Epithelial cell of proximal tubule (primary cell): Measurements from ENCODE around the gene LAGE3. TPM values are rescaled to one million over a fixed set of nuclear protein-coding genes. Genes with fewer than 3 reads are reported as not detected.

Experiments
- DNase-seq: peaks from one replicate; pipeline ENCODE4 v3.0.0-alpha.2; 2011; ENCODE audit warnings: low read depth
- H3K4me3 ChIP-seq: 2 replicates; pipeline ENCODE4 v1.5.1; 2011; ENCODE audit warnings: low read depth, mild to moderate bottlenecking, low read length
- total RNA-seq: library from RNA; depleted of rRNA; stranded (reverse); fragments of >200 nt; gene quantifications from 2 replicates; pipeline ENCODE4 v1.2.3, GENCODE V29; 2015
- TF ChIP-seq, protein P1 (sequence below): conservative IDR thresholded peaks from 2 replicates; pipeline ENCODE4 v1.5.1; 2012; ENCODE audit warnings: low read depth, mild to moderate bottlenecking, low read length

Gene LAGE3
- total RNA-seq, 1 donor from 2014 or later: 23.0 TPM

DNA sequence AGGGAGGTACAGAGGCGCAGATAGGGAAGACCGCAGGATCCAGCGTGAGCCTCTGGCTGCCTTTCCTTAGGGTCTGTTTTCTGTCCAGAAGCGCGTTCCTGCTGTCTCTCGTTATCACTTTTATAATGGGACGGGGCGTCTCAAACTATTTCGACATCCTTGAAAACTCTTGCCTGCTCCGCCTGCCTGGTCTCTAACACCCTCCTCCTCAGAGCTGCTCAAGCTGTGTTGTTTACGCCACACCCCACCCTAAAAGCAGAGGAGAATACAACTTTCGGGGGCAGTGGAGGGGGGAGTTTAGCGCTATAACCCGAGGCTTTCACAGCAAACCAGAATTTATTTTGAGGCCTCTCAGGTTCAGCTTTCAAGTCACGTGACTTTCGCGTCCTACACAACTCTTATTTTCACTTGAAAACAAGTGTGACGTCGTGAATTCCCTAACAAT, 37.6 kb upstream of the LAGE3 start:
- peak overlapping the region; percentile 62 for H3K4me3 ChIP-seq
- TF ChIP-seq, protein P1, sequence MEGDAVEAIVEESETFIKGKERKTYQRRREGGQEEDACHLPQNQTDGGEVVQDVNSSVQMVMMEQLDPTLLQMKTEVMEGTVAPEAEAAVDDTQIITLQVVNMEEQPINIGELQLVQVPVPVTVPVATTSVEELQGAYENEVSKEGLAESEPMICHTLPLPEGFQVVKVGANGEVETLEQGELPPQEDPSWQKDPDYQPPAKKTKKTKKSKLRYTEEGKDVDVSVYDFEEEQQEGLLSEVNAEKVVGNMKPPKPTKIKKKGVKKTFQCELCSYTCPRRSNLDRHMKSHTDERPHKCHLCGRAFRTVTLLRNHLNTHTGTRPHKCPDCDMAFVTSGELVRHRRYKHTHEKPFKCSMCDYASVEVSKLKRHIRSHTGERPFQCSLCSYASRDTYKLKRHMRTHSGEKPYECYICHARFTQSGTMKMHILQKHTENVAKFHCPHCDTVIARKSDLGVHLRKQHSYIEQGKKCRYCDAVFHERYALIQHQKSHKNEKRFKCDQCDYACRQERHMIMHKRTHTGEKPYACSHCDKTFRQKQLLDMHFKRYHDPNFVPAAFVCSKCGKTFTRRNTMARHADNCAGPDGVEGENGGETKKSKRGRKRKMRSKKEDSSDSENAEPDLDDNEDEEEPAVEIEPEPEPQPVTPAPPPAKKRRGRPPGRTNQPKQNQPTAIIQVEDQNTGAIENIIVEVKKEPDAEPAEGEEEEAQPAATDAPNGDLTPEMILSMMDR: no peak
- DNase-seq: no peak

DNA sequence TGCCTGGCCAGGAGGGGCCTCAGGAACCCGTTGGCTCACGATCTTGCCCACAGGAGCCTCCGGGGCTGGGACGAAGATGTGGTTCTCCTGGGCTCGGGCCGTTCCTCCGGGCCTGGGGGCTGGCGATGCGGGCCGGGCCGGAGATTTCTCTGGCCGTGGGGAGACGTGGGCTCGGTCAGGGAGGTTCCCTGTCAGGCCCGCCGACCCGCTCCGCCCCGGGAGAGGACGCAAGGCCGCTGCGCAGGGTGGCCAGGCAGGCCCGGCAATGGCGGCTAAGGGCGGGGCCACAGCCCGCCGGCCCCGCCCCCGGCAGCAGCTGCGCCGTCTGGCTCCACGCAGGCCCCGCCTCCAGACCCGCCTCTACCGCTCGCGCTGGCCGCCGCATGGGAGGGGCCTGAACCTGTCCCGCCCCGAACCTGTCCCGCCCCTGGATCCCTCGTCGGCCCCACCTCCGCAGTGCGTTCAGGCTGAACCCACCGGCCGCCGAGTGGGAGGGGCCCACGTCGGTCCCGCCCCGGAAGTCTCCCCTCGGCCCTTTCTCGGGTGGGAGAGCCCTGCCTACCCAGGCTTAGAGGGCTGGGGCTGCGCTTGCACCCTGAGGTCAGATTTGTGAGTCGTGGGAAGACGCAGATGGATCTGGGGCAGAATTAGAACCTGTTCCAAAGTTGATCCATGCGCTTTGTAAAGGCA, 37.0 kb upstream of the LAGE3 start, which contains the start of gene FAM3A:
TSS of gene FAM3A (minus strand) at position 267 of the 690 bp plus-strand sequence. CDS start 460 bp downstream, outside the sequence.
- DNase-seq: no peak
- H3K4me3 ChIP-seq: peak within 1 kb of the TSS; percentile 70
- TF ChIP-seq, protein P1: no peak

DNA sequence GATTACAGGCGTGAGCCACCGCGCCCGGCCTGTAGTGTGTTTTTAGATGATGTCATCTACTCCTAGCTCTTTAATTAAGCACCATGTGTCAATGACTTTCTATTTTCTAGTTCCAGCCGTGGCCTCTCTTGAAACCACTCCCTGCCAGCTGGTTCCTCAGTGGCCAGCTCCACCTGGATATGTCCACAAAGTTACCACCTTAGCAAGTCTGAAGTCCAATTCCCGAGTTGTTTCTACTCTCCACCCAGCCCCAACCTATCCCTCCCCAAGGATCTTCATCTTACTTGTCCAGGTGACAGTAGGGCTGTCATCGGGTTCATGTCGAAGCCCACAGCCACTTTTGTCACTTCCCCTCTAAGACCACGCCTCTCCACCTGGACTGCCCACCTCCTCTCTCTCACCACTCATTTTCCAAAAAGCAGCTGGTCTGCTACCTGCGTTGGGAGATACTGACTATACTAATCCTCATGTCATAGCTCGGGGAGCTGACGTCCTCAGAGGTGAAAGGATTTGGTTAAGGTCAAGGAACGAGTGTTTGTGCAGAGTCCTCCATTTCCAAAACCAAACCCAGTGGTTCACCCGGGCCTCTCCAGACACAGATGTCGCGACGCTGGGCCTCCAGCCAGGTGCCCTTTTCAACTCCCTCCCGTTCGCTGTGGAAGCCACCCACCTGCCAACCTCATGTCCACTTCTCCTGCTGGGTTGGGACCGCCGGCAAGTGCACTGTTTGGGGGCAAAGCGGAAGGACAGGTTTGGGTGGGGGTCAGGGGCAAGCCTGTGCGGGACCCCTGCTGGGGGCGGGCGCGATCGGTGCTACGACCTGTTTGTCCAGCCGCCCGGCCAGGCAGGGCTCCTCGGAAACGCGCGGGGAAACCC, 36.2 kb upstream of the LAGE3 start:
- H3K4me3 ChIP-seq: peak overlapping the region; percentile 70
- no peak for DNase-seq
- TF ChIP-seq, protein P1: no peak

DNA sequence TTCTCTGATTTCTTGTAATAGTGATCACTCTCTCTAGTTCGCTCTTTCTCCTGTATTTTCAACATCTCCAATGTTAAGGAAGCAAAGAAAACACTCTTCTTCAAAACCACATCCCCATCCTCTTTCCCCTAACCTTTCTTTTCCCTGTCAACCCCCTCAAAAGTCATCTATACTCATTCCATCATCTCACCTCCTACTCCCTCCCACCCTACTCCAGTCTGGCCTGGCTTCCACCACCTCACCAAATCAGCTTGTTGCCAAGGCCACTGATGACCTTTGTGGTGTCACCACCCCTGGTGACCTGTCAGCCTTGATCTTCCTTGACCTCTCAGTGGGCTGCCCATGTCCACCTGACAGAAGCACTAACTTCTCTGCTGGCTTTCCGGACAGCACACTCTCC, 34.6 kb upstream of the LAGE3 start:
- no peak for DNase-seq
- TF ChIP-seq, protein P1: no peak
- H3K4me3 ChIP-seq: no peak overlapping the region

DNA sequence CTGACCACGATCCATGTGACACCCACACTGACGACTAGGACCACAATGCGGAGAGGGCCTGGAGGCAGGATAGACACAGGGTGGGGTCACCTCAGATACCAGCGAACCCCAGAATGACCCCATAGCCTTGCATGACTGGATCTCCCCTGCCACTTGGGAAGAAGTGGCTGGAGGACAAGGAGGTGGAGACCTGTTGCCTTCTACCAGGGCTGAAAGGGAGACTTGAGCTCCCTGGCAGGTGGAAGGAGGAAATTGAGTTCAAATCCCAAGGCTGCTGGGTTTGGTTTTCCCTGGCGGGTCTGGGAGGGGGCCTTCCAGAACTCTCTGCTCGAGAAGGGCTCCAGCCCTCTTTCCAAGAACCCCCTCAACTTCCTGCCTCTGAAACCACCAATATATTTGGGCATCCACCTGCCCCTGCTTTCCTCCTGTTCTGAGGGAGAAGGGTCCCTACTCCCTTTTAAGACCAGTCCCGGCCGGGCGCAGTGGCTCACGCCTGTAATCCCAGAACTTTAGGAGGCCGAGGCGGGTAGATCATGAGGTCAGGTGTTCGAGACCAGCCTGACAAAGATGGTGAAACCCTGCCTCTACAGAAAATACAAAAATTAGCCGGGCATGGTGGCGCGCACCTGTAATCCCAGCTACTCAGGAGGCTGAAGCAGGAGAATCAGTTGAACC, 33.9 kb upstream of the LAGE3 start:
- H3K4me3 ChIP-seq: no peak overlapping the region
- TF ChIP-seq, protein P1: no peak
- DNase-seq: no peak

DNA sequence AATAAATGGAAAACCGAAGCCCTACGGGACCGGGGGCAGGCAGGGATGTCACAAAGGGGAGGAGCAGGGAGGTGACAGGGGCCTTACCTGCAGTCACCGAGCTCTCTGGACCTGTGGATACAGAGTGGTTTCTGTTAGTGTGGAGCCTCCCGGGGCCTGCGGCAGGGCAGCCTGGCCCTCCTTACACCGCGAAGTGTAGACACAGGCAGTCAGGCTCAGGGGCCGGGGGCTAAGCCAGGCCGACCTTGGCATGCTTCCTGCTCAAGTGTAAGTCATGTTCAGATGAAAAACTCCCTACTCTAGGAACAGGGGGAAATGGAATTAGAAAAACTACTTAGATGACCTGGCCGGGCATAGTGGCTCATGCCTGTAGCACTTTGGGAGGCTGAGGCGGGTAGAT, 32.7 kb upstream of the LAGE3 start:
- DNase-seq: no peak
- no peak overlapping the region for H3K4me3 ChIP-seq
- TF ChIP-seq, protein P1: no peak
